ENCODE results near the gene RNF103.

GRCh38 chr2:86631846-86632485 lies 8.3 kb upstream of the RNF103 start:
- TF ChIP-seq, protein P1, sequence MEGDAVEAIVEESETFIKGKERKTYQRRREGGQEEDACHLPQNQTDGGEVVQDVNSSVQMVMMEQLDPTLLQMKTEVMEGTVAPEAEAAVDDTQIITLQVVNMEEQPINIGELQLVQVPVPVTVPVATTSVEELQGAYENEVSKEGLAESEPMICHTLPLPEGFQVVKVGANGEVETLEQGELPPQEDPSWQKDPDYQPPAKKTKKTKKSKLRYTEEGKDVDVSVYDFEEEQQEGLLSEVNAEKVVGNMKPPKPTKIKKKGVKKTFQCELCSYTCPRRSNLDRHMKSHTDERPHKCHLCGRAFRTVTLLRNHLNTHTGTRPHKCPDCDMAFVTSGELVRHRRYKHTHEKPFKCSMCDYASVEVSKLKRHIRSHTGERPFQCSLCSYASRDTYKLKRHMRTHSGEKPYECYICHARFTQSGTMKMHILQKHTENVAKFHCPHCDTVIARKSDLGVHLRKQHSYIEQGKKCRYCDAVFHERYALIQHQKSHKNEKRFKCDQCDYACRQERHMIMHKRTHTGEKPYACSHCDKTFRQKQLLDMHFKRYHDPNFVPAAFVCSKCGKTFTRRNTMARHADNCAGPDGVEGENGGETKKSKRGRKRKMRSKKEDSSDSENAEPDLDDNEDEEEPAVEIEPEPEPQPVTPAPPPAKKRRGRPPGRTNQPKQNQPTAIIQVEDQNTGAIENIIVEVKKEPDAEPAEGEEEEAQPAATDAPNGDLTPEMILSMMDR (IDR thresholded peaks at IDR 0.05): no peak
- no peak for TF ChIP-seq EP300 (IDR thresholded peaks at IDR 0.05)
- no peak for TF ChIP-seq POLR2AphosphoS5 (IDR thresholded peaks at IDR 0.05)

Measured in esophagus muscularis mucosa (tissue), 4 donors.